Measurements from ENCODE around the gene ACOT7.
"Not testable (repeated sequence)": the region's sequence is repeated elsewhere in the genome, so short reads cannot be mapped to it uniquely, and the experiment has no call there.

The ACOT7 gene, protein sequence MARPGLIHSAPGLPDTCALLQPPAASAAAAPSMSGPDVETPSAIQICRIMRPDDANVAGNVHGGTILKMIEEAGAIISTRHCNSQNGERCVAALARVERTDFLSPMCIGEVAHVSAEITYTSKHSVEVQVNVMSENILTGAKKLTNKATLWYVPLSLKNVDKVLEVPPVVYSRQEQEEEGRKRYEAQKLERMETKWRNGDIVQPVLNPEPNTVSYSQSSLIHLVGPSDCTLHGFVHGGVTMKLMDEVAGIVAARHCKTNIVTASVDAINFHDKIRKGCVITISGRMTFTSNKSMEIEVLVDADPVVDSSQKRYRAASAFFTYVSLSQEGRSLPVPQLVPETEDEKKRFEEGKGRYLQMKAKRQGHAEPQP

DNA sequence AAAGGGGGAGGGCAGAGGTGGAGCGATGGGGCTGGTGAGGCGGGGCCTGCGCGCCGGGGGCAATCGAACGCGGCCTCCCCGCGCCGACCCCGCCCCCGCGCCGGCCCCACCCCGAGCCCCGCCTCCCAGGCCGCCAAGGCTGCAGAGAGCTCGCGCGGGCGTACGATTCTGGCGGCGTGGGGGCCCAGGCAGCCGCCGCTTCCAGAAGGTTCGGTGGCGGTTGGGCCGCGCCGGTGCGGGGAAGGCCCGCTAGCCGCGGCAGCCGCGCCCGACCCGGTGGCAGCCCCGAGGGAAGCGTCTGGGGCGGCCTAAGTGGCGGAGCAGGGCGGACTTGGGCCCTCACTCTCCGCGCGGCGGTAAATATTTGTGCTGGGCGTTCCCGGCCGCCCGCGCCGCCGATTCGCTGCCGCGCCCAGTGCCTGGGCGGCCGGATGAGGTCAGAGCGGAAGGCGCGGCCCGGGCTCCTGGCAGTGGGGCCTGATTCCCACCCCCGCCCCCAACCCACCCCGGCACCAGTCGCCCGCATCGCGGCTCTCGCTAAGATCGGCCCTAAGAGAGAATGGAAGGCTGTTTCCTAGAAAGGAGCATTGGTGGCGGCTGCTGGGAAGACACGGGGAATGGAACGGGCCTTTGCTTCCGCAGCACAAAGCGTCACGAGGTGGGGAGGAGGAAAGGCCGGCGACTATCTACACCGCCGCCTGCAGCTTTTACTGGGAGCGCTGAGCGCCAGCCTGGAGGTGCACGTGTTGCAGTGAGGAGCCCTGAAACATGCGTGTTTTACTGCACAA, at the start of gene ACOT7:
TSS of gene ACOT7 (minus strand) at position 368 of the 788 bp plus-strand sequence. CDS start 368 bp downstream, outside the sequence.
- DNase-seq (ENCODE audit: low read depth in 2 of 2), result peak; percentile 78 to 84

DNA sequence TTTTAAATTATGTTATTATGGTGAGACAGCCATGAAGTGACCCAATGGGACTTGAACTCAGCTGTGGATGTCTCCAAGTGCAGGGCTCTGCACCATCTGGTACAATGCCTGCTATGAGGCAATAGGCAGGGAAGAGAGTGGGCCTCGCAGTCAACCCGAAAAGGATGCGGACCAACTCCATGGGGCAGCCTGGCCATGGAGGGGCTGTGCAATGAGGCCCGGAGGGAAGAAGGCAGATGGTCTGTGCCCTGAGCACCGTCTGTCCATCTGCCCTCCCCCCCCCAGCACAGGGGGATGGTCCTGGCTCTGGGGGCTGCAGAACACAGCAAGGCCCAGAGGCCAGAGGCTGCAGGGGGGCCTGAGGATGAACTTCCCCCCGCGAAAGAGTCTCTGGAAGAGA, 48.0 kb upstream of the ACOT7 start:
- DNase-seq (ENCODE audit: low read depth in 2 of 2), result no peak

DNA sequence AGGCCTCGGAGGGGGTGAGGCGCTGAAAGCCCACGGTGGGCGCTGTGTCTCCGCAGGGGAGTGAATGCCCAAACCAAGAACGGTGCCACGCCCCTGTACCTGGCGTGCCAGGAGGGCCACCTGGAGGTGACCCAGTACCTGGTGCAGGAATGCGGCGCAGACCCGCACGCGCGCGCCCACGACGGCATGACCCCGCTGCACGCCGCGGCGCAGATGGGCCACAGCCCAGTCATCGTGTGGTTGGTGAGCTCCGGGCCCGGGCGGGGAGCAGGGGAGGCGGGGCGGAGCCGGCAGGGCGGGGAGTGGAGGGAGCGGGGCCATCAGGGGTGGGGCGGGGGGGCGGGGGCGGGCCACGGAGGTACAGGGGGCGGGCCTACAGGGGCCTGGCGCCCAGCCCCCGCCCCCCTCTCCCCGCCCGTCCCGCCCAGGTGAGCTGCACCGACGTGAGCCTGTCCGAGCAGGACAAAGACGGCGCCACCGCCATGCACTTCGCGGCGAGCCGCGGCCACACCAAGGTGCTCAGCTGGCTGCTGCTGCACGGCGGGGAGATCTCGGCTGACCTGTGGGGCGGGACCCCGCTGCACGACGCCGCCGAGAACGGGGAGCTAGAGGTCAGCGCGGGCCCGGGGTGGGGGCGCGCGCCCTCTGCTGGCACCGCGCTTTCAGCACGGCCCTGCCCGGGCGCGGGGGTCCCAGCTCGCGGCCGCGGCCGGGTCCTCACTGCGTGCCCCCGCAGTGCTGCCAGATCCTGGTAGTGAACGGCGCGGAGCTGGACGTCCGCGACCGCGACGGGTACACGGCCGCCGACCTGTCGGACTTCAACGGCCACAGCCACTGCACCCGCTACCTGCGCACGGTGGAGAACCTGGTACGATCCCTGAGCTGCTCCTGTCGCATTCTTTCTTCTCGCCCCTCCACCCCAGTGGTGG, 46.9 kb upstream of the ACOT7 start:
- DNase-seq (ENCODE audit: low read depth in 2 of 2), result peak; percentile 46 to 48

DNA sequence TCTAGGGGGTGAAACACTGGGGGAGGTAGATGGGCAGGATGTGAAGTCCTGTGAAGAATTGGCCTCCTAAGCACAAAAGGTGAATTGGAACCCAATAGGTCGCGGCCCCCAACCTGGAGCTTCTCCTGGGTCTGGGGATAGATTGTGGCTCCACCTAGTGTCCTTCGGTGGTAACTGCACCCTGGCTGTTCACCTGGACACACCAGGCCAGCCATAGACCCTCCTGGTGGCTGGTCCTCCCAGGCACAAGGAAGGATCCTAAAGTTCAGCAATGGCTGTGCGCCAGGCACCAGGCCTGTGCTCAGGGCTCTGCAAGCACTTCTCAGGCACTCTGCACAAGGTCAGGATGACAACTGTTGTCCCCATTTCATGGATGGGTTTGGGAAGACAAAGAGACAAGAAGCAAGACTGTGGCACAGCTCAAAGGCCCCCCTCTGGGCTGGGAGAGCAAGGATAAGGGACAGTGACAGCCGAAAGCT, 44.5 kb upstream of the ACOT7 start:
- DNase-seq (ENCODE audit: low read depth in 2 of 2), result peak in 1 of 2 donors; percentile 46

DNA sequence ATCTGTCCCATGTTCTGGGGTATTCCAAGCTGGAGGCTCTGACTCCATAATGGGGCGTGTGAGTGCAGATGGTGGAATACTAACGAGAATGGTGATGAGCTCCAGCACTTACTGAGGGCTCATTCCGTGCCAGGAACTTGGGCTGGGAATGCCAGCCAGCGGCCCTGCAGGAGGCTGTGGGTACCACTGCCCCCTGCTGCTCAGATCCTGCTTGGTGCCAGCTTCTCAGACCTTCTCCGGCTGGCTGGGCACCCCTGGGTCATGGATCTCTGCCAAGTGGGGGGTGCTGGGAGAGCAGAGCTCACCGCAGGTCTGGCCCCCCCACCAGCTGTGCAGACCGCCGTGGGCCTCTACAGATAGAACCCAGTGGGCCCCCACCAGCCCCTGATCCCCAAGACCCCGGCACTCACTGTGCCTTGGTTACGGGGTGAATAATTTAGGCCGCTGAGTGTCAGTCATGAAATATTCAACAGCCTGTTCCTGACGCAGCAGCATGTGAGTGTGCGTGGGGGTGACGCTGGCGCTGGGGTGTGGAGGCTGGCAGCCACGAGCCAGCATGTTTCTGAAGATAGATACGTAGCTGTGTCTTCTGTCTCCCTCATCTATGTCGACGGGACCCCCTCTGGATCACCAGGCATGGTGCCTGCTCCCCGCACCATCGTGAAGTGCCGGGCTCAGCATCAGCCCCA, 43.6 kb upstream of the ACOT7 start:
- DNase-seq (ENCODE audit: low read depth in 2 of 2), result not testable (repeated sequence)

DNA sequence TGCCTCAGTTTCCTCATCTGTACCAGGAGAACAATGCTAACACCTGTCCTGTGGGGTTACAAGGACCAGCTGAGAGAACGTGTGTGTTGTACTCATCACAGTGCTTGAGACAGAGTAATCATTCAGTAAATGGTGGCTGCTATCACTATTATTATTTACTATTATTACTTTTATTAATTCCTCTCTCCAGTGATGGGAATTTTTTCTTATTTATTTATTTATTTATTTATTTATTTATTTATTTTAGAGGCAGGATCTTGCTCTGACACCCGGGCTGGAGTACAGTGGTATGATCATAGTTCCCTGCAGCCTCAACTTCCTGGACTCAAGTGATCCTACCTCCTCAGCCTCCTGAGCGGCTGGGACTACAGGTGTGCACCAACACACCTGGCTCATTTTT, 42.7 kb upstream of the ACOT7 start:
- not testable (repeated sequence) for DNase-seq (ENCODE audit: low read depth in 2 of 2)

DNA sequence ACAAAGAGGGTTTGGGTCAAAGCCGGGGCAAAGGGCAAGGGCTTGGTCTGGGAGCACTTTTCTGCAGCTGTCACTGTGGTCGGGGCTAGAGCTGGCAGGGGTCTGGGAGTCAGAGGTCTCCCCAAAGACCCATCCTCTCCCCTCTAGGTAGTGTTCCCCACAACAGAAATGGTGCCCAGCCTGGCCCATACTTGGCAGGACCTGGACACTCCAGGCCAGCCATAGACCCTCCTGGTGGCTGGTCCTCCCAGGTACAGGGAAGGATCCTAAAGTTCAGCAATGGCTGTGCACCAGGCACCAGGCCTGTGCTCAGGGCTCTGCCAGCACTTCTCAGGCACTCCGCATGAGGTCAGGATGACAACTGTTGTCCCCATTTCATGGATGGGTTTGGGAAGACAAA, 42.0 kb upstream of the ACOT7 start:
- no peak for DNase-seq (ENCODE audit: low read depth in 2 of 2)

DNA sequence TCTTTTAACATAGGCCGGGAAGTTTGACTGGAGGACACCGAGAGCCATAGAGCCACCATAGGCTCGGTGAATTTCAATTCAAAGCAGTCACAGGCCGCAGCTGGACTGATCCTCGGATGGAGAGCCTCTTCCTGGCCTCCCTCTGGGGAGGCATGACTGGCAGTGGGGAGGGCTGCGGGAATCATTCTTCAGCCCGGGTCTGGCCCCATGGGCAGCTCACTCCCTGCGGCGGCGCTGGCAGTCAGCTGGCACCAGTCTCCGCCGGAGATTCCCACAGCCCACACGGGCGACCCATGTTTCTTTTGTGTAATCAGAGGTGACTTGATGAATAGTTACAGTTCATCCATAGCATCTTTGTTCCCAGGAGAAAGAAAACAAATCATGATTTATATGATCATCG, 41.6 kb upstream of the ACOT7 start:
- DNase-seq (ENCODE audit: low read depth in 2 of 2), result no peak

DNA sequence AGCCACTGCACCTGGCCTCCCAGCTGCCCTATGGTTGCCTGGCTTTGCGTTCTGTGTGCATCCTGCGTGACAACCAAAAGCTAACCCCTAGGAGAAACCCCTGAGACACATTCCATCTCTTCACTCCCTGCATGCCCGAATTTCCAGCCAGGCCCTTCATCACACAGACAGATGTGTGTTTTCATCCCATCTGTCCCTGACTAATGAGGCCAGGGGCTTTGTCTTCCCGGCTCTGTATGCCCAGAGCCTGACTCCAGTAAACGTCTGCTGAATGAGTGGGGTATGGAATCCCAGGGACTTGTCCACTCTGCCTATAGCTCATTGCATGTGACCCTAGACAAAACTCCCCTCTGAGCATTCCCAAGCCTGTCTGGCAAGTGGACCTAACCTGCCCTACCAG, 40.6 kb upstream of the ACOT7 start:
- no peak for DNase-seq (ENCODE audit: low read depth in 2 of 2)

DNA sequence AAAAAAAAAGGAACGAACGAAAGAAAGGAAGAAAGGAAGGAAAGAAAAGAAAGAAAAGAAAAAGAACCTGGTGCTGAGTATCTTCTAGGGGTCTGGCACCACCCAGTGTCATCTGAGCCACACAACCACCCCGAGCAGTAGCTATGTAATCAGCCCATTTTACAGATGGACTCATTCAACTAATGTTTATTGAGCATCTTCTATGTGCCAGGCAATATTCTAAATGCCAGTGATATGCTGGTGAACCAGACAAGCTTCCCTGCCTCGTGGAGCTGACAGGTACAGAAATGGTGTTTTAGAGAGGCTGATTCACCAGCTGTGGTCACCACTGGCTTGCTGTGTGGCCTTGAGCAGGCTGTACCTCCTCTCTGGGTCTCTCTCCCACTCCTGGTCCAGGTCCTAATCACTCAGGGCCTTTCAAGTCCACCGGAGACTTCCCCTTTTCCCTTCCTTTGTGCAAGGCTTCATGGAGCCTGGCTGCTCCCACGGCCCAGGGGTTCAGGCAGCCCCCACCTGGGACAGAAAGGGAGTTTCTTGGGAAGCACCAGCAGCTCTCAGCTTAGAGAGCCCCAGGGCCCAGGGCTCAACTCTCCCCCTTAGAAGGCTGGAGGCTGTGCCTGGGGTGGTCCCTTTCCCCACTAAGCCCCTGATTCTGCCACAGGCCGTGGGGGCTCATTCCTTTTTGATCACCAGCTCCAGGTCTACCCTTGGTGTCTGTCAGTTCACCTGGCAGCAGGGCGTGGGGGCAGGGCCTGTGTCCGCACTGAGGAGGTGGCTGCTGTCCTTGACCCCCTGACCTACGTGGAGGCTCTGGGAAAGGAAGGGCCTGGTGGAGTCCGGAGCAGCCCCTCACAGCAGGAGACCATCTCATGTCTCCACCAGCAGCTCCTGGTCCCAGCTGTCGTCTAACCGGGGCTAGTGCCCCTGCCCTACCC, 38.3 kb upstream of the ACOT7 start:
- DNase-seq (ENCODE audit: low read depth in 2 of 2), result not testable (repeated sequence)

DNA sequence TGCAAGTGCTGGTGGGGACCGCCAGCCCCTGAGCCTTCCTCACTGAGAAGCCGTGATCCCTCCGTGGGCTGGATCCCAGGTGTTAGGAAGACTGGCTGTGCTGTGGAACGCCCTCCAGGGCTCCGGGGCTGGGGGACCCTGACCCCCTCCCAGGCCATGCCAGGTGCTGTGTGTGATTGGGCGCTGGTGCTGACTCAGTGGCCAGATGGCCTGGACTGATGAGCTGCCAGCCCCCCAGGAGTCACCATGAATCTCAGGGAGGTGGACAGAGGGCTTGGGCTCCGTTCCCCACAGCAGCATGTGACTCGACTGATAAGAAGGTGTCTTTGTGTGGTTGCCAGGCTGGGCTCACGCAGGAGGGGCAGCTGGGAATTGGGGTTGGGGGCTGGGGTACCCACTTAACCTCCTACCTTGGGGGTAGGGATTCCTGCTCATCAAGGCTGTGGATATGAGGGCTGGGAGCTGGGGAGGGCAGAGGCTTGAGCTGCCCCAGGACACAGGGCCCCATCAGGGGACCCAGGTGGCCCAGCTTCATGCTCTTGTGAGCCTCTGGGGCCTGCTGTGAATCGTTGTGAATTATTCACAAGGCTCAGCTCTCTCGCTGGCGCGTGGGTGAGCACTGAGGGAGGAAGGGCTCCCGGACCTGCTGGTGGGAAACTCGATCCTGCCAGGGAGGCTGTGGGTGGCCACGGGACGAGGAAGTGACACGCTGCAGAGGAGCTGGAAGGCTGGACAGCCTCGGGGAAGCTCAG, 36.3 kb upstream of the ACOT7 start:
- DNase-seq (ENCODE audit: low read depth in 2 of 2), result not testable (repeated sequence)

DNA sequence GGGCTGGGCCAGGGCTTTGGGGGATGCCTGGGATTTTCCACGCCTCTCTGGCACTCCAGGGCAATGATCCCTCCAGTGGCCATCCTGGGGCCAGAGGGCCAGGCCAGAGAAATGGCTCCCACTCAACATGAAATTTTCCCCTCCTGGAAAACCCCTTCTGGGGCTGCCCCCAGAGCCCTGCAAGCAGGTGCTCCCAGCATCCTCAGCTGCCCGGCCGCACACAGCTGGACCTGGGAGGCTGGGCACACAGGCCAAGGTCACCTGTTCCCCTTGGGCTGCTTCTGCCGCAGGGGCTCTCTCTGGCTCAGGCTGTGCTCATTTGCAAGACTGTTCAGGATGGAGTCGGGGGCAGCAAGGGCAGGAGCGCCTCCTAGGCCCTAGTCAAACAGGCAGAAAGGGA, 34.9 kb upstream of the ACOT7 start:
- not testable (repeated sequence) for DNase-seq (ENCODE audit: low read depth in 2 of 2)

DNA sequence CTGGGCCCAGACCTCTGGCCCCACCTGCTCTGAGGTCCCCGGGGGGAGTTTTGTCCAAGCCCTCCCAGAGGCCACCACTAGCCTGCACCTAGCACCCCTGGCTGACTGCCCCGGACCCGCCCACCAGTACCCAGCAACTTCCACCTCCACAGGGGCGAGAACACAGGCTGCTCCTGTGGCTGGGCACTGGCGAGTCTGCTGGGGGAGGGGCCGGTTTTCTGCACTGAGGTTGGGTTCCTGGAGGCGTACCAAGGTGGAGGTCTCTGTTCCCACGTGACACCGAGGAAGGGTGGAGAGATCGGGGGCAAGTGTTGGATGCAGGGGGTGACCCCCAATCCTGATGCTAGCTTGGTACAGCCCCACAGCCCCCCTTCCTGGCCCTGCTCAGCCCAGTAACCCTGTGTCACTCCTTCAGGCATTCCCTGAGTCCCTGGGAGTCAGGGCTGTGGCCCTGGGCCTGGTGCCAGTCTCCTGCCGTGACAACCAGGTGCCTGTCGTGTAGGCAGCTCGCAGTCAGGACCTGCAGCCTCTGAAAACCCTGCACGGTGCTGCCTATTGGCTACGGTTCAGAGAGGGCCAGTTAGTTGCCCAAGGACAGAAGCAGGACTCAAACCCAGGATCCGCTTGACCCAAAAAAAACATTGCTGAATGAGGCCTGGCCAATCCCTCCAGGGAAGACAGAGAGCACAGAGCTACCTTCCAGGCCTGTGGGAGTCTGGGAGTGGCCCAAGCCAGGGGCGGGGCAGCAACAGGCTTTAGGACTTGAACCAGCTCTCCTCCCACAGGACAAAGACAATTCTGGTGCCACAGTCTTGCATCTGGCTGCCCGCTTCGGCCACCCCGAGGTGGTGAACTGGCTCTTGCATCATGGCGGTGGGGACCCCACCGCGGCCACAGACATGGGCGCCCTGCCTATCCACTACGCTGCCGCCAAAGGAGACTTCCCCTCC, 34.1 kb upstream of the ACOT7 start:
- DNase-seq (ENCODE audit: low read depth in 2 of 2), result no peak

DNA sequence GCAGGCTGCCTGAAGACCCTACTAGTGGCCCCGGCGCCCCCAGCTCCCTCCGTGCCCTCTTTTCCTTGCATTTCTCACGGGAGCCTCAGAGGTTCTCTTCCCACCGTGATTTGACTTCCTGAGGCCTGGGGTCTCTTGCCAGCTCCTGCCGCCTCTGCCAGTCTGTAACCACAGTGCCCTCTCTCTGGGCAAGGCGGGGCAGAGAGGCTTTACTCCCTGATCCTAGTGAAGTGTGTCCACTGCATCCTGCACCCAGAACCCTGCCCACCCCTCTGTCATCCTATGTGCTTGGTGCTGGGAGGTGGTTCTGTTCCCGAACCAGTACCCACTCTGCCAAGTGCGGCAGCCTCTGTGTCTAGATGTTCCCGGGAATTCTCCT, 33.4 kb upstream of the ACOT7 start:
- no peak for DNase-seq (ENCODE audit: low read depth in 2 of 2)

DNA sequence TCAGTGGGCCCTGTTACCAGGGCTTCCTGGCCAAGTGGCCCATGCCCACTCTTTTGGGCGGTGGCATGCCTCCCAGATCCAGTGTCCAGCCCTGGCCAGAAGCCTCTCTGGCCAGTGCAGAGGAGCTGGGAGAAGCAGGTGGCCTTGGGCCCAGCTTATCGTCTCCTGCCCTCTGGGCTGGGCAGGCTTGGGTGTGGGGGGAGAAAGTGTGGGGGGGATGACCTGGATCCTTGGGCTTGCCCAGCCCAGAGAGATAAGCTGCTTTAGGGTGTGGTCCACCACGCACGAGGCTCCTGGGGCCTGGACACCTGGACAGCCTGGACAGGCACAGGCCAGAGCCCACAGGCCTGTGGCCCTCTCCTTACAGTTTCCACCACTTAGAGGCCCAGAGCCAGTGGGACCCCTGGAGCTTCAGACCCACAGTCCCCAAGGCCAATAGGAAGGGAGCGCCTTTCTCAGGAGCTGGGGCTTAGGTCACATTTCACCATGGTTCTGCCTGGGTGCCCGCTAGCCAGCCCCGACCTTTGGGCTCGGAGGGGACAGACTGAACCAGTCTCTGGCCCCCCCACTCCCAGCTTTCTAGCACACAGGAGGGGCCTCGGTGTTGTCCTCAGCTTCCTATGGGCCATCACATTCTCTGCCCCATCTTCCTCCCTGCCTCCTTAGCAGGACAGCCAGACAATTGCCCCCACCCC, 32.9 kb upstream of the ACOT7 start:
- no peak for DNase-seq (ENCODE audit: low read depth in 2 of 2)

DNA sequence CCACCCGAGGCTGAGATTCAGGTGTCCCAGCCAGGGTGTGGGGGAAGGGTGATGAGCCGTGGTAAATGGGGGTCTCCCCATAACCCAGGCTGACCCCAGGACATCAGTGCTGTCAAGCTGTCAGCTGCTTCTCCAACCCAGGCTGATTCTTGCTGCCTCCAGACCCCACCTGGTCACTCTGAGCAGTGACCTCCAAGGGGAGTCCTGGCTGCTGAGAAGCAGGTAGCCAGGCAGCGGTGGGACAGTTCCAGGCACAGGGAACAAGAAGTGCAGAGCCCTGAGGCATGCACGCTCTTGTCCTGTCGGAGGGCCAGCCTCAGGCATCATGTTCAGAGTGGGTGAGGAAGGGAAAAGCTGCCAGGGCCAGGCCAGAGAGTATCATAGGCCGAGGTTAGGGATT, 32.1 kb upstream of the ACOT7 start:
- DNase-seq (ENCODE audit: low read depth in 2 of 2), result no peak

All from stimulated activated CD8-positive, alpha-beta memory T cell treated with anti-CD3 and anti-CD28 coated beads, Interleukin-15, amount 100 ng/mL, for 4 hours (primary cell).